GM19455 (cell line): Measurements from ENCODE around the gene TEKT4.
"Not testable (repeated sequence)": the region's sequence is repeated elsewhere in the genome, so short reads cannot be mapped to it uniquely, and the experiment has no call there.

Experiments
- ATAC-seq: cut with Tn5 transposase; IDR thresholded peaks from one replicate; pipeline ENCODE4 v1.9.1; 2021; ENCODE audit not compliant: unreplicated experiment

The TEKT4 gene

GRCh38 chr2:94875820-94876522, 4.7 kb downstream of the TEKT4 start:
- no peak for ATAC-seq

- no peak for ATAC-seq
Observed at GRCh38 chr2:94876523-94876863, 5.3 kb downstream of the TEKT4 start.

- ATAC-seq = no peak
Observed at GRCh38 chr2:94877129-94877528, 5.9 kb downstream of the TEKT4 start.

- ATAC-seq = not testable (repeated sequence)
Observed at GRCh38 chr2:94878575-94878974, 7.3 kb downstream of the TEKT4 start.

- no peak for ATAC-seq
Observed at GRCh38 chr2:94879314-94879981, 8.2 kb downstream of the TEKT4 start.

- no peak for ATAC-seq
Observed at GRCh38 chr2:94879982-94880377, 8.8 kb downstream of the TEKT4 start.

- no peak for ATAC-seq
Observed at GRCh38 chr2:94880507-94880906, 9.3 kb downstream of the TEKT4 start.

GRCh38 chr2:94881070-94881469, 9.8 kb downstream of the TEKT4 start:
- no peak for ATAC-seq

GRCh38 chr2:94890234-94890633, 19.0 kb downstream of the TEKT4 start:
- no peak for ATAC-seq

- ATAC-seq = not testable (repeated sequence)
Observed at GRCh38 chr2:94895273-94895672, 24.0 kb downstream of the TEKT4 start.

- not testable (repeated sequence) for ATAC-seq
Observed at GRCh38 chr2:94906976-94907375, 35.7 kb downstream of the TEKT4 start.

- ATAC-seq = no peak
Observed at GRCh38 chr2:94923196-94923595, 52.0 kb downstream of the TEKT4 start.

GRCh38 chr2:94924999-94925398, 53.8 kb downstream of the TEKT4 start:
- not testable (repeated sequence) for ATAC-seq
